MCF 10A (cell line): ENCODE results near the gene CYP1B1. TPM values are rescaled to one million over a fixed set of nuclear protein-coding genes. Genes with fewer than 3 reads are reported as not detected.
"Not testable (repeated sequence)": the region's sequence is repeated elsewhere in the genome, so short reads cannot be mapped to it uniquely, and the experiment has no call there.

Source experiments
- BruUV-seq: library from RNA; stranded (reverse); fragments of 400-500 nt; replicated peaks from 2 replicates; lab custom pipeline; 2021; lab: Mats Ljungman, UMichigan
- CTCF ChIA-PET: fragments of 300-600 bp; sonication (Branson Sonifier 250); formaldehyde crosslinking; extraction: SDS; loops from one replicate; lab custom pipeline; 2021; ENCODE audit warnings: antibody characterized with exemption, inconsistent platforms; lab: Yijun Ruan, JAX
- POLR2A ChIA-PET: fragments of 300-600, 350-650 bp; sonication (Branson Sonifier 250); formaldehyde crosslinking; extraction: SDS; loops from one replicate; lab custom pipeline; 2020; ENCODE audit warnings: antibody characterized with exemption, inconsistent platforms; lab: Yijun Ruan, JAX
- DNase-seq: peaks from one replicate; pipeline ENCODE4 v3.0.0-alpha.2; 2018; ENCODE audit not compliant: unreplicated experiment
- H3K27ac Mint-ChIP-seq: one replicate; pipeline ENCODE4 v1.8.0; 2022; ENCODE audit warnings: mild to moderate bottlenecking, low read depth, mixed read lengths; ENCODE audit not compliant: unreplicated experiment
- H3K27me3 Mint-ChIP-seq: one replicate; pipeline ENCODE4 v1.8.0; 2022; ENCODE audit warnings: mixed read lengths; ENCODE audit not compliant: insufficient read depth, unreplicated experiment
- H3K36me3 Mint-ChIP-seq: one replicate; pipeline ENCODE4 v1.8.0; 2022; ENCODE audit warnings: mild to moderate bottlenecking, moderate library complexity, mixed read lengths; ENCODE audit not compliant: insufficient read depth, unreplicated experiment
- H3K4me1 Mint-ChIP-seq: one replicate; pipeline ENCODE4 v1.8.0; 2022; ENCODE audit warnings: mixed read lengths; ENCODE audit not compliant: insufficient read depth, unreplicated experiment
- H3K4me3 Mint-ChIP-seq: one replicate; pipeline ENCODE4 v1.8.0; 2022; ENCODE audit warnings: mild to moderate bottlenecking, moderate library complexity, mixed read lengths; ENCODE audit not compliant: unreplicated experiment
- H3K9me3 Mint-ChIP-seq: one replicate; pipeline ENCODE4 v1.8.0; 2022; ENCODE audit warnings: mixed read lengths; ENCODE audit not compliant: unreplicated experiment
- intact Hi-C: fragments of 100-400 bp; cut with micrococcal nuclease; formaldehyde crosslinking; loops from 2 replicates; pipeline ENCODE4 v1.14.1; 2022
- total RNA-seq: library from RNA; stranded (reverse); gene quantifications from 2 replicates; pipeline ENCODE4 v1.2.3, GENCODE V29; 2022
- TF ChIP-seq, protein P1 (sequence below): fragments of 200-600 bp; IDR thresholded peaks from one replicate; pipeline ENCODE4 v1.8.0; 2022; ENCODE audit warnings: antibody characterized with exemption, mild to moderate bottlenecking; ENCODE audit not compliant: unreplicated experiment

The CYP1B1 gene
- total RNA-seq, 1 experiment from 2014 or later, result 37.2 TPM

DNA sequence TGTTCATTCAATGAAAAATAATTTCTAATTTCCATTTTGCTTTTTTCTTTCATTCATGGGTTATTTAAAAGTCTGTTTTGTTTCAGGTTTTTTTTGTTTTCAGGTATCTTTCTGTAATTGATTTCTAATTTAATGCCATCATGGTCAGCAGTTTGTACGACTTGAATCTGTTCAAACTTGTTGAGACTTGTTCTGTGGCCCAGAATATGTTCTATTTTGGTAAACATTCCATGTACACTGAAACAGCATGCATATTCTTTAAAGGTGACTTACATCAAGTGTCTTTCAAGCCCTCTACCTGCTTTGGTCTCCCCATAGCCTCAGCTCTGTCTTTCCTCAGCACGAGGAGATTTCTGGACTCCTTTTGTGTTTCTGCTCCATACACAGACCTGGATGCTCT is 49.1 kb downstream of the CYP1B1 start:
- H3K9me3 Mint-ChIP-seq, result no peaks in the 10 kb centered on the region
- no peak overlapping the region for H3K4me3 Mint-ChIP-seq
- H3K27ac Mint-ChIP-seq, result peak overlapping the region; percentile 80
- peaks cover 11% of the 10 kb centered on the region for H3K4me1 Mint-ChIP-seq
- CTCF ChIA-PET, result interaction anchor here (2.0 kb wide), 1 partner anchor 19 kb away, joined by 7 read pairs; no protein-coding TSS in a partner anchor
- no peaks in the 10 kb centered on the region for H3K36me3 Mint-ChIP-seq
- TF ChIP-seq, protein P1, sequence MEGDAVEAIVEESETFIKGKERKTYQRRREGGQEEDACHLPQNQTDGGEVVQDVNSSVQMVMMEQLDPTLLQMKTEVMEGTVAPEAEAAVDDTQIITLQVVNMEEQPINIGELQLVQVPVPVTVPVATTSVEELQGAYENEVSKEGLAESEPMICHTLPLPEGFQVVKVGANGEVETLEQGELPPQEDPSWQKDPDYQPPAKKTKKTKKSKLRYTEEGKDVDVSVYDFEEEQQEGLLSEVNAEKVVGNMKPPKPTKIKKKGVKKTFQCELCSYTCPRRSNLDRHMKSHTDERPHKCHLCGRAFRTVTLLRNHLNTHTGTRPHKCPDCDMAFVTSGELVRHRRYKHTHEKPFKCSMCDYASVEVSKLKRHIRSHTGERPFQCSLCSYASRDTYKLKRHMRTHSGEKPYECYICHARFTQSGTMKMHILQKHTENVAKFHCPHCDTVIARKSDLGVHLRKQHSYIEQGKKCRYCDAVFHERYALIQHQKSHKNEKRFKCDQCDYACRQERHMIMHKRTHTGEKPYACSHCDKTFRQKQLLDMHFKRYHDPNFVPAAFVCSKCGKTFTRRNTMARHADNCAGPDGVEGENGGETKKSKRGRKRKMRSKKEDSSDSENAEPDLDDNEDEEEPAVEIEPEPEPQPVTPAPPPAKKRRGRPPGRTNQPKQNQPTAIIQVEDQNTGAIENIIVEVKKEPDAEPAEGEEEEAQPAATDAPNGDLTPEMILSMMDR, result no peak
- no peaks in the 10 kb centered on the region for H3K27me3 Mint-ChIP-seq
- BruUV-seq, result no TSS peak
- intact Hi-C loops, result no loop called here
- DNase-seq, result peak; percentile 25
- POLR2A ChIA-PET, result interaction anchor here (0.5 to 1.9 kb wide), 7 partner anchors 14 to 210 kb away, joined by 3 to 7 read pairs (median 3); partner anchors contain the start of gene RMDN2

DNA sequence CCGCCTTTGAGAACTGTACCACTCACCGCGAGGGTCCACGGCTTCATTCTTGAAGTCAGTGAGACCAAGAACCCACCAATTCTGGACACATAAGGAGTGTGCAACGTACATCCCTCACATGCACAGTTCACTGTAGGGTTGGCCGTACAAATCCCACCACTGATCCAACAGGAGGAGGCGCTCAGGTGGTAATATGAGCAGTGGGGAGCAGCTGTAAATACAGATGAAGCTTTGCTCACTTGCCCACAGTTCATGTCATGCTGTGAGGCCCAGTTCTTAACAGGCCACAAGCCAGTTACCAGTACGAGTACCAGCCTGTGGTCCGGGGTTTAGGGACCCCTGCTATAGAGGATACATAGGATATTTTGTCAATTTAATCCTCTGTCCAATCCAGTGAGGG is 54.4 kb downstream of the CYP1B1 start:
- ChIA-PET POLR2A (no interaction called here), CTCF (interaction anchor here (1.3 kb wide), 1 partner anchor 10 kb away, joined by 3 read pairs; no protein-coding TSS in a partner anchor)
- Mint-ChIP-seq H3K9me3 (no peaks in the 10 kb centered on the region), H3K27ac (no peak overlapping the region), H3K27me3 (no peaks in the 10 kb centered on the region), H3K4me3 (no peak overlapping the region), H3K4me1 (peaks cover 4% of the 10 kb centered on the region), H3K36me3 (no peaks in the 10 kb centered on the region)
- intact Hi-C loops, result no loop called here
- DNase-seq, result no peak
- BruUV-seq, result no TSS peak
- TF ChIP-seq, protein P1, result no peak

DNA sequence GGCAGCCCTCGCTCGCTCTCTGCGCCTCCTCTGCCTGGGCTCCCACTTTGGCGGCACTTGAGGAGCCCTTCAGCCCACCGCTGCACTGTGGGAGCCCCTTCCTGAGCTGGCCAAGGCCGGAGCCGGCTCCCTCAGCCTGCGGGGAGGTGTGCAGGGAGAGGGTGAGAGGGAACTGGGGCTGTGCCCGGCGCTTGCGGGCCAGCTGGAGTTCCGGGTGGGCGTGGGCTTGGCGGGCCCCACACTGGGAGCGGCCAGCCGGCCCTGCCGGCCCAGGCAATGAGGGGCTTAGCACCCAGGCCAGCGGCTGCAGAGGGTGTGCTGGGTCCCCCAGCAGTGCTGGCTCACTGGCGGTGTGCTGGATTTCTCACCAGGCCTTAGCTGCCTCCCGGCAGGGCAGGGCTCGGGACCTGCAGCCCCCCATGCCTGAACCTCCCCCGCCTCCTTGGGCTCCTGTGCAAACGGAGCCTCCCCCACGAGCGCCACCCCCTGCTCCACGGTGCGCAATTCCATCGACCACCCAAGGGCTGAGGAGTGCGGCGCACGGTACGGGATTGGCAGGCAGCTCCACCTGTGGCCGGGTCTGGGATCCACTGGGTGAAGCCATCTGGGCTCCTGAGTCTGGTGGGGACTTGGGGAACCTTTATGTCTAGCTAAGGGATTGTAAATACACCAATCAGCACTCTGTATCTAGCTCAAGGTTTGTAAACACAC is 55.4 kb downstream of the CYP1B1 start:
- POLR2A ChIA-PET, result interaction anchor here (0.6 kb wide), 1 partner anchor 511 kb away, joined by 3 read pairs; no protein-coding TSS in a partner anchor
- H3K27ac Mint-ChIP-seq, intact Hi-C loops, H3K36me3 Mint-ChIP-seq, H3K4me1 Mint-ChIP-seq, DNase-seq, H3K27me3 Mint-ChIP-seq, H3K9me3 Mint-ChIP-seq, H3K4me3 Mint-ChIP-seq, BruUV-seq: not testable (repeated sequence)
- CTCF ChIA-PET, result interaction anchor here (1.3 kb wide), 1 partner anchor 9 kb away, joined by 3 read pairs; no protein-coding TSS in a partner anchor

DNA sequence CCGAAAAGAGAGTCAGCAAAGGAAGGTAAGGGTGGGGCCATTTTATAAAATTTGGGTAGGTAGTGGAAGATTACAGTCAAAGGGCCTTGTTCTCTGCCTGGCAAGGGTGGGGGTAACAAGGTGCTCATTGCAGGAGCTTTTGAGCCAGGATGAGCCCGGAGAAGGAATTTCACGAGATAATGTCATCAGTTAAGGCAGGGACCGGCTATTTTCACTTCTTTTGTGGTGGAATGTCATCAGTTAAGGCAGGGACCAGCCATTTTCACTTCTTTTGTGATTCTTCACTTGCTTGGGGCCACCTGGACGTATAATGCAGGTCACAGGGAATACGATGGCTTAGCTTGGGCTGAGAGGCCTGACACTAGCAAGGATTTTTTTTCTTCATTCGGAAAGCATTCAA is 58.1 kb downstream of the CYP1B1 start:
- DNase-seq, result no peak
- no peak overlapping the region for H3K27ac Mint-ChIP-seq
- H3K9me3 Mint-ChIP-seq, result no peaks in the 10 kb centered on the region
- TF ChIP-seq, protein P1, result no peak
- no peak overlapping the region for H3K4me3 Mint-ChIP-seq
- intact Hi-C loops, result no loop called here
- no peaks in the 10 kb centered on the region for H3K36me3 Mint-ChIP-seq
- ChIA-PET CTCF (no interaction called here), POLR2A (interaction anchor here (0.6 kb wide), 1 partner anchor 247 kb away, joined by 3 read pairs; no protein-coding TSS in a partner anchor)
- BruUV-seq, result no TSS peak
- peaks cover 8% of the 10 kb centered on the region for H3K4me1 Mint-ChIP-seq
- H3K27me3 Mint-ChIP-seq, result no peaks in the 10 kb centered on the region

Other genes starting within 250 kb of the CYP1B1 start
- gene RMDN2, start 150.9 kb downstream of the CYP1B1 start, total RNA-seq, result 2.9 and 3.2 TPM in 2 replicates